AG09319 (cell line): ENCODE data around the gene EVC.

ENCODE experiments used
- DNase-seq: peaks from one replicate; pipeline ENCODE4 v3.0.0-alpha.2; 2010; ENCODE audit warnings: low read depth; ENCODE audit errors: extremely low read depth
- TF ChIP-seq, protein P1 (sequence below): IDR thresholded peaks from 2 replicates; pipeline ENCODE4 v1.5.1; 2011; ENCODE audit warnings: low read depth, mild to moderate bottlenecking, inconsistent platforms, low read length, moderate library complexity

Gene EVC

GRCh38 chr4:5858020-5858769 is 147.2 kb downstream of the EVC start:
- DNase-seq, result no peak
- TF ChIP-seq, protein P1, sequence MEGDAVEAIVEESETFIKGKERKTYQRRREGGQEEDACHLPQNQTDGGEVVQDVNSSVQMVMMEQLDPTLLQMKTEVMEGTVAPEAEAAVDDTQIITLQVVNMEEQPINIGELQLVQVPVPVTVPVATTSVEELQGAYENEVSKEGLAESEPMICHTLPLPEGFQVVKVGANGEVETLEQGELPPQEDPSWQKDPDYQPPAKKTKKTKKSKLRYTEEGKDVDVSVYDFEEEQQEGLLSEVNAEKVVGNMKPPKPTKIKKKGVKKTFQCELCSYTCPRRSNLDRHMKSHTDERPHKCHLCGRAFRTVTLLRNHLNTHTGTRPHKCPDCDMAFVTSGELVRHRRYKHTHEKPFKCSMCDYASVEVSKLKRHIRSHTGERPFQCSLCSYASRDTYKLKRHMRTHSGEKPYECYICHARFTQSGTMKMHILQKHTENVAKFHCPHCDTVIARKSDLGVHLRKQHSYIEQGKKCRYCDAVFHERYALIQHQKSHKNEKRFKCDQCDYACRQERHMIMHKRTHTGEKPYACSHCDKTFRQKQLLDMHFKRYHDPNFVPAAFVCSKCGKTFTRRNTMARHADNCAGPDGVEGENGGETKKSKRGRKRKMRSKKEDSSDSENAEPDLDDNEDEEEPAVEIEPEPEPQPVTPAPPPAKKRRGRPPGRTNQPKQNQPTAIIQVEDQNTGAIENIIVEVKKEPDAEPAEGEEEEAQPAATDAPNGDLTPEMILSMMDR, result no peak

- peak; percentile 4 for DNase-seq
- TF ChIP-seq, protein P1, result no peak
Measured at GRCh38 chr4:5863461-5864113, 152.6 kb downstream of the EVC start.
